Measurements from ENCODE around the gene CFAP299.
"Not testable (repeated sequence)": the region's sequence is repeated elsewhere in the genome, so short reads cannot be mapped to it uniquely, and the experiment has no call there.

The CFAP299 gene

GRCh38 chr4:80611678-80611979 lies 276.1 kb downstream of the CFAP299 start:
- no peak for DNase-seq

- DNase-seq = no peak
These were observed 277.9 kb downstream of the CFAP299 start for GRCh38 chr4:80613470-80613869.

GRCh38 chr4:80614319-80614718 lies 278.8 kb downstream of the CFAP299 start:
- no peak for DNase-seq

- DNase-seq = no peak
These were observed 279.6 kb downstream of the CFAP299 start for GRCh38 chr4:80615099-80615498.

- peak in 1 of 2 experiments; percentile 8 for DNase-seq
These were observed 283.6 kb downstream of the CFAP299 start for GRCh38 chr4:80619070-80619674.

DNA sequence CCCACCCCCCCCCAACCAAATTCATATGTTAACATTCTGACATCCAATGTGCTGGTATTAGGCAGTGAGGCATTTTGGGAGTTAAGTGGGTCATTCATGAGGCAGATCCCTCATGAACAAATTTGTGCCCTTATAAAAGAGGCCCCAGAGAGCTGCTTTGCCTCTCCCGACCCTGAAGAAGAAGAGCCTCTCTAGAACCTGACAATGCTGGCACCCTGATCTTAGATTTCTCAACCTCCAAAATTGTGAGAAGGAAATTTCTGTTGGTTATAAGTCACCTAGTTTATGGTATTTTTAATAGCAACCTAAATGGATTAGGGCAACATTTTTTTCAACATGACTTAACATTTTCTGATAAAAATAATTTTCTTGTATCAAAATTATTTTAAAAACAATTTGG lies 296.3 kb downstream of the CFAP299 start:
- DNase-seq = no peak

- DNase-seq = no peak
These were observed 301.7 kb downstream of the CFAP299 start for GRCh38 chr4:80637190-80637589.

GRCh38 chr4:80646061-80646460 lies 310.5 kb downstream of the CFAP299 start:
- no peak for DNase-seq

DNA sequence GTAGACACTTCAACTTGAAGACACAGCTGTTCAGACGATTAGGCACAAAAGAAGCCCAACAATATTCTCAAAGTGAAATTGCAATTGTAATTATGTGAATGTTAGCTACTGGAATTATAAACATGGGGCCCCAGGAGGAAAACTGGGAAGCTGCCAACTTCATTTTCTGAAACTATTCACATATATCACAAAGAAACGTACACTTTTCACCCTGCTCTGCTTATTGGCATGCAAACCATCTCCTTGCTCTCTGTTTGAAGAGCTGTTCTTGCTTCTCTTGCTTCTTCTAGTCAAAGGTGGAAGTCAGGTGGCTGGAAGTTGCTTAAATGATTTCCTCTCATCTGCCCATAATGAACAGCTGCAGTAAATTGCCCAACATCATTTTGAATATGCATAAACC lies 320.1 kb downstream of the CFAP299 start:
- no peak for DNase-seq

DNA sequence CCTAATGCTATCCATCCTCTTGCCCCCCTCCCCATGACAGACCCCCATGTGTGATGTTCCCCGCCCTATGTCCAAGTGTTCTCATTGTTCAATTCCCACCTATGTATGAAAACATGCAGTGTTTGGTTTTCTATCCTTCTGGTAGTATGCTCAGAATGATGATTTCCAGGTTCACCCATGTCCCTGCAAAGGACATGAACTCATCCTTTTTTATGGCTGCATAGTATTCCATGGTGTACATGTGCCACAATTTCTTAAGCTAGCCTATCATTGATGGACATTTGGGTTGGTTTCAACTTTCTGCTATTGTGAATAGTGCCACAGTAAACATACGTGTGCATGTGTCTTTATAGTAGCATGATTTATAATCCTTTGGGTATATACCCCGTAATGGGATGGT lies 334.6 kb downstream of the CFAP299 start:
- not testable (repeated sequence) for DNase-seq

GRCh38 chr4:80678413-80678812 lies 342.9 kb downstream of the CFAP299 start:
- no peak for DNase-seq

GRCh38 chr4:80680934-80681333 lies 345.4 kb downstream of the CFAP299 start:
- DNase-seq = no peak

DNA sequence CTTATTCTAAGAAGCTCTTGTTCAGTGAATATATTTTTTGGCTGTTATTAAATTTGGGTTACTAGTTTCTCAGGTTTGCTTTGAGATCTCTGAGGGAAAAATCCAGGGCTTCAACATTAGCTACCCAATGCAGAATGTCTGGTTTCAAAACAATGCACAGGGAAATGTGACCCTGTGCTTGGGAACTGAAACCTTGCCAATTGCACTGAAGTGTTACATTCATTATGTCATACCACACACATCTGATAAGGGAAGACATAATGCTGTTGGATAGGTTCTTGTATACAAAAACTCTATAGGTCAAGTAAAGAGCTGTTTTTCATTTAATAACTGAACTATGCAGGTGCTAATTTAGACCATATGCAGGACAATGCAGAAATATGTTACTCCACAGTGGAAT lies 349.7 kb downstream of the CFAP299 start:
- DNase-seq = no peak

GRCh38 chr4:80687736-80688135 lies 352.2 kb downstream of the CFAP299 start:
- DNase-seq = not testable (repeated sequence)

DNA sequence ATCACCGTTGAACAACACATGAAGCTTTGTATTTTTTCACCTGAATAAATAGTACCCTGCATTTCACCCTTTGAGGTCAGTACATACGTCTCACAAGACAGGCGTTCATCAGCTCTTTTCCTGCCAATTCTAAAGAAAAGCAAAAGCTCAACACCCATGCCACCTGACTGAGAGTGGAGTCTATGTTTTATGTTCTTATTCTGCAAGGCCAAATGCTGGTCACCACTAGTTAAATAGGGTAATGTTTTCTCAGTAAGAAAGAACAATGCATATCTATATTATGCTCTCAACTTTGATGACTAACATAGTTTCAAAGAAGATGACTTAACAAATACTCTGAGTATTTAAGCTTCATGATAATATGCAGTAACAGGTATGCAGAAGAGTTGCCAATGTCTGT lies 358.6 kb downstream of the CFAP299 start:
- DNase-seq = no peak

GRCh38 chr4:80705311-80705710 lies 369.8 kb downstream of the CFAP299 start:
- no peak for DNase-seq

GRCh38 chr4:80709082-80709869 lies 373.7 kb downstream of the CFAP299 start:
- DNase-seq = no peak

GRCh38 chr4:80710748-80711451 lies 375.4 kb downstream of the CFAP299 start:
- DNase-seq = no peak

- DNase-seq = no peak
These were observed 376.4 kb downstream of the CFAP299 start for GRCh38 chr4:80711956-80712355.

DNA sequence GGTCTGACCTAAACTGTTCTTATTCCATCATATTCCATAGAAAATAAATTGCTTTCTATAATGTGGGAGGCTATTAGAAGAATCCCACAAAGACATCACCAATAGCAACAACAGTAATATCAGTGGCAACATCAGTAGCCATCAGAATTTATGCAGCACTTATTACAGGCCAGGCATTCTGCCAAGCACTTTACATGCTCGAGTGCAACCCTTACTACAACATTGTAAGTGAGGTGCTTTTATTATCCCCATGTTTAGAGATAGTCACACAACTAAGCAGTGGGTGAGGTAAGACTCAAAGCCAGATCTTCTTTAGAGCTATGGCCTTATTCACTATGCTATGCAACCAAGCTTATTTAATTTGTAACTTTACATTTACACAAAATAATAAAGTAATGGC lies 377.9 kb downstream of the CFAP299 start:
- no peak for DNase-seq

DNA sequence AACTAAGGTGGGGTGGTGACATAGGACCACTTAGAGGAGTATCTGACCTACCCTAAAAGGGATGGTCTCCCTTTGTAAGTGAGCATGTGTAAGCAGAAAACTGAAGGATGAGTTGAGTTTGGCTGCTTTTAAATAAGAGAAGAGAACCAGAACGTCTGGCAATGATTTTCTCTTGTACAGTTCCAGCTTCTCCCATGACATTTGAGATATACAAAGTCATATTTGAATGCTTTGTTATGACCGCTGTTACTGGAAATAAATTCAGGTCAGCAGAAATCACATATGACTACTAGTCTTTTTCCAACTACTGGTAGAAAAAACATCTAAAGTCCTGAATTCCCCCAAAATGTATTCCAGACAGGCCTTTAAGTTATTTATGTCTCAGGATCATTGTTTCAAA lies 381.7 kb downstream of the CFAP299 start:
- no peak for DNase-seq

GRCh38 chr4:80726471-80726870 lies 390.9 kb downstream of the CFAP299 start:
- DNase-seq = no peak

- DNase-seq = no peak
These were observed 394.6 kb downstream of the CFAP299 start for GRCh38 chr4:80730158-80730557.

GRCh38 chr4:80731436-80731835 lies 395.9 kb downstream of the CFAP299 start:
- no peak for DNase-seq

Data from NCI-H526 (cell line).